ENCODE data around the gene ADRA2B.

ADRA2B gene

DNA sequence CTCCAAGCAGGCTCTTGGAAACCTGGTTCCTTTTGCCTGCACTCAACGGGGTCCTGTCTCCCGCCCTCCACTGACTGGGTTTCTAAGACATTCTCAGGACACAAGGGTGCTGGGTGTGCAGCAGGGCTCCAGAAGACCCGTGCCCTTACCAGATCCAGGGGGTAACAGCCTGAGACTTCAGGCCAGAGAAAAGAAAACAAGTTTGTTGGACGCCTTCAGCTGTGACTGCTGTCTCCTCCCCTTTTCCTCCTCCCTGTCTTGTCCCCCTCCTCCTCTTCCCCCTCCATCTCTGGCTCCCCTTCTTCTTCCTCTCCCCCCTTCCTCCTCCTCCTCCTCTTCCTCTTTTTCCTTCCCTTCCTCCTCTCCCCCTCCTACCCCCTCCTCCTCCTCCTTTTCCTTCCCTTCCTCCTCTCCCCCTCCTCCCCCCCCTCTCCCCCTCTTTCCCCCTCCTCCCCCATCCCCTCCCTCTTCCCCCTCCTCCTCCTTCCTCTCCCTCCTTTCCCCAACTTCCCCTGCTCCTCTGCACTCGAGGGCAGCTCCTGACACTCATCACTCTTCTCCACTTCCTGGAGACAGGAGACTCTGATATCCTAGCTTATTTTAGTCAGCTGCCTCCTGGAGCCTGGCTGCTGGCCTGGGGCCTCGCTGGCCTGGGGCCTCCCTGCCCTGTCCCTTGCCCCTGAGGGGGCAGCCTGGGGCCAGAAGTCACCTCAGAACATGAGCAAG is 12.4 kb downstream of the ADRA2B start:
- no peak for DNase-seq (ENCODE audit: low read depth)

DNA sequence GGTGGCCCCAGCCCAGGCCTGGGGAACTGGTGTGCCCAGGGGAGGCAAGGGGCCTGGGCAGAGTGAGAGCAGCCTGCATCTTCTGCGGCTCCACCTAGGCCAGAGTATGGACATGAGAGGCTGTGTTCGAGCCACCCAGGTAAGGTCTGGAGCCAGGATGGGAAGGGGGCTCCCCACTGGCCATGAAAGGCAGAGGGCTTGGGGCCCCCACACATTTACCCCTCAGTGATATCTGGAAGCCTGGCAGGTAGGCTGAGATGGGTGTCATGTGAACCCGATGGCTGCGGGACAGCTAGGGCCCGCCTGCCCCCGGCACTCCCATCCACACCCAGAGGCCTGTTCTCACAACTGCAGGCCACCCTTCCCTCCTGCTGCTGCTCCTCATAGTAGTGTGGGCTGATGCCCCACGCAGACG is 13.2 kb downstream of the ADRA2B start:
- no peak for DNase-seq (ENCODE audit: low read depth)

- DNase-seq (ENCODE audit: low read depth) = no peak
Observed at GRCh38 chr2:96102596-96103186, 13.7 kb downstream of the ADRA2B start.

DNA sequence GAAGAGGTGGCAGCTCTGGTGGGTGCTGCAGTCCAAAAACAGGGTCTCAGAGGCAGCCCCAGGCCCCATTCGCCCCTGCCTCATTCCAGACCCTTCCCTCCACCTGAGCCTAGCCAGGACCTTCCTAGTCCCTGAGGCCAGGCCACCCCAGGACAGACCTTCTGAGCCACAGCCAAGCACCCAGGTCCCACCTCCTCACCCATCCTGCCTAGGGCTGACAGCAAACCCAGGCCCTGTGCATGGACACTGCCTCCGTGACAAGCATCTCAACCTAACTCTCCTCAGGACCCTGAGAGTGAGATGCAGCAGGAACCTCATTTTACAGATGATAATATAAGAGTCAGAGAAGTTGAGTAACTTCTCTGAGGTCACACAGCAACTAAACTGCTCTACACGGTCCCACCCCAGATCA is 15.5 kb downstream of the ADRA2B start:
- no peak for DNase-seq (ENCODE audit: low read depth)

GRCh38 chr2:96099861-96100798 is 16.2 kb downstream of the ADRA2B start:
- DNase-seq (ENCODE audit: low read depth) = no peak

DNA sequence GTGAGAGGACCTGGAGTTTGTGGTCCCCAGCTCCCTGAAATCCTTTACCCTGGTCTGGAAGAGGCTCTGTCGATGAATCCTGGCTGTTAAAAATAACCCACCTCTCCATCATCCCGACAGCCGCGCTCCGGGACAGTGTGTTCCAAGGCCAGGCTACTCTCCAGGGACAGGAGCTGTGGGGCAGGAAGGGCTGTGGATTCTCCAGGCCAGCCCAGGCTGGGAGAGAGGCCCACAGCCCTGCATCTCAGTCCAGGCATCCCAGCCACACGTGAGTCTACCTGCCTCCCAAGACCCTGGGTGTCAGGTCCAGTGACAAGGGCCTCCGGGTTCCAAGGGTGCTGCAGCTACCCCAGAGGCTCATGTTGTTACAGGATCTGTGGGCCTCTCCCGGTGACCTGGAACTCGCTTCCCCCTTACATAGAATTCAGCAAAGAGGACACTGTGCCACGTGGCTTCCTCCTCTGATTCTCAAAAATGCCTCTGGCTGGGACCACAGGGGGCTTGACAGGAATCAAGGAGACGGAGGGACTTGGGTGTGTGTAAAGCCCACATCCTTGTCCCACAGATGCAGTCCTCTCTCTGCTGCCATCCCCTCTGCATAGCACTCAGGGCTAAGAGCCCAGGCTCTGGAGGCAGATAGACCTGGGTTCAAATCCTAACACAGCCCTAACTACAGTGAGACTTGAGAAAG is 17.3 kb downstream of the ADRA2B start:
- no peak for DNase-seq (ENCODE audit: low read depth)

DNA sequence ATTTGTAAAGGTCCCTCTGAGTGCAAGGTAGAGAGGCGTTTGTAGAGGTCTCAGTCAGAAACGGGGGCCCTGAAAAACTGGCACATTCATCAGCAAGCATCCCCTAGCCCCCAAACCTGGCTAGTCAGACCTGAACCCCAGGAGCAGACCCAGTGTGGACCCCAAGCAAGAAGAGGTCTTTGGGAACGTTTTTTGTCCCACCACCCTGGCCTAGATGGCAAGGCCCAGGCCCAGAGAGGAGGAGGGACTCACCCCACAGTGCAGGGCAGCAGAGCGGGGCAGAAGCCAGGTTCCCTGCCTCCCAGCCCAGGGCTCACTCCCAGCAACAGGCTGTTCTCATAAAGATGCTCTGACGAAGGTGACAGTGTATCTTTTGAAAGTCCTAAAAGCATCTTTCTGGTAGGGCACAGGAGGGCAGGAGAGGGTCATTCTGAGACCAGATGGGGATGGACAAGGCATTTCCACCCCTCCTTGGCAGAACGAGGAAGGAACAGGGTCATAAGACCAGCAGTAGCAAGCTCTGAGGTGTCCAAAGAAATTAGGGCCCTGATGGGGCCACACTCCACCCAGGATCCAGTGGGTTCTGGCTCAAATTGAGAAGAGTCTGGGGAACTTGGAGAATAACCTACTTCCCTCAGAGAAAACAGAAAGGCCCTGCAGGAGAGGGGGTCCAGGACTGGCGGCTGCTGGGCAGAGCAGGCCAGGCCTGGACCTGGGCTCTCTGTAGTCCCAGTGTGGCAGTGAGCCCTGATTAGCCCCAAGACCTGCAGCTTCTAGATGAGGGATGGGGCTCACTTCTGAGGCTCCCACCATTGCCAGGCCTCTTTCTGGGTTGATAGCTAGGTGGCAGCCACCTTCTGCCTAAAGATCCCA is 18.2 kb downstream of the ADRA2B start:
- no peak for DNase-seq (ENCODE audit: low read depth)

DNA sequence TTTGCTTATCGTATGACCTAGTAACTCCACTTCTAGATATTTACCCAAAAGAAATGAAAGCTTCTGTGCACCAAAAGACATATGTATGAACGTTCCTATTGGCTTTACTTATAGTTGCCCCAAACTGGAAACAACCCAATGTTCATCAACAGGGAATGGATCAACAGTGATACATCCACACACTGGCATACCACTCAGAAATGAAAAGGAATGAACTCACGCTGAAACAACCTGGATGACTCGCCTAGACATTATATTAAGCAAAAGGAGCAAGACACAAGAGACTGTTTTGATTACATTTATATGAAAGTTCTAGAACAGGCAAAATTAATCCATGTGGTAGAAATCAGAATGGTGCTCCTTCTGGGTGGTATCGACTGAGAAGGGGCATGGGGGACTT is 18.9 kb downstream of the ADRA2B start:
- no peak for DNase-seq (ENCODE audit: low read depth)

- no peak for DNase-seq (ENCODE audit: low read depth)
Observed at GRCh38 chr2:96095116-96095636, 21.2 kb downstream of the ADRA2B start.

DNA sequence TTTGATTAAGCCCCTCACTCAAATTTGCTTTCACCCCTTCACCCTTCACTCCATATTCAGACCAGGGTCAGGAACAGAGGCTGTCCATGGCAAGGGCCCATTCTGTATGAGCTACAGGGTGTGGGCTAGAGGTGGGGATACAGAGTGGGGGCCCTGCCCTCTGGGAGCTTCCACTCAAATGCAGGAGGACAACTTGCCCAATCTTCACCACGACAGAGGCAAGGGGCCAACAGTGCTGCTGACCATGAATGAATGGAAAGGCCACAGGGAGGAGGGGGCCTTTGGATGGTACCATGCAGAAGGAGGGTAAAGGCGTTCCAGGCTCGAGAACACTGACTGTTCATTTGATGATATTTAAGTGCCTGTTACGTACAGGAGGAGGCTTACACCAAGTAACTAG is 22.8 kb downstream of the ADRA2B start:
- DNase-seq (ENCODE audit: low read depth) = no peak

DNA sequence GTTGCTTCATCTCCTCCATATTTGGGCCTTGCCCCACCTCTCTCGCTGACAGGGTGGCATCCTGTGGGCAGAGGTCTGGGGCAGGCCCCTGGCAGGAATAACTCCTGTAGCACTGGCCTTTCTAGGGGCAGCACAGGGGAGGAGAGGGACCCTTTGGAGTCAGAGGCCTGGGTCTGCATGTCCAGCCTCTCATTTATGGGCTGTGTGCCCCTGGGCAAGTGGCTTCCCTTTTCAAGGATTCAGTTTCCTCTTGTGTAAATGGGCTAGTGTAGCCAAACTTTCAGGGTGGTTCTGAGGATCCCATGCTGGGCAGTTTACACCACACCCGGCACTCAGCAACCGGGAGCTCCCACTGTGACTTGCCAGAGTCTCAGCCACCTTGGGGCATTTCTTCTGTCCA is 23.4 kb downstream of the ADRA2B start:
- no peak for DNase-seq (ENCODE audit: low read depth)

- no peak for DNase-seq (ENCODE audit: low read depth)
Observed at GRCh38 chr2:96092573-96092877, 23.8 kb downstream of the ADRA2B start.

- no peak for DNase-seq (ENCODE audit: low read depth)
Observed at GRCh38 chr2:96091711-96092572, 24.4 kb downstream of the ADRA2B start.

DNA sequence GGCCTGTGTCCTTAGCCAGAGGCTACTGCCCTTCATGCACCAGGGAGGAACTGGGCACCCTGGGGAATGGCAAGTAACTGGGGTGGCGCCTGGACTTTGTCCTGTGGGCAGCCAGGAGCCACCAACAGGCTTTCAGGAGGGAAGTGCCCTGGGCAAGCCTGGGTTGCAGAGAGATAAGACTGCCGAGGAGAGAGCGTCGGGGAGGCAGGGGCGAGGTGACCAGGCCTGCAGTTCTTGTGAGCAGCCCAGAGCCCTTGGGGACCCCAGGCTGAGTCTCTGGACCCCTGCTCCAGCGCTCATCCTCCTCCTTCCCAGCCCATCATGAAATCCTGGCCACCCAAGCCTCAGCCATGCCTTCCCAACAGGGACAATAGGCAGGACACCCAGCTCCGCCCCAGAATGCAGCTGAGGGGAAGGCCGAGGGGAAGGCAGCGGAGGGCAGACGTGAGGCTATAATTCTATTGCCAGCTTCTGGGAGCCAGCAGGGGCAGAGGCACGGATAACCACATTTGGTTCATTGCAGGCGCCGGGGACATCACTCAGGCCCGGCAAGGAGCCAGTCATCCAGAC is 25.1 kb downstream of the ADRA2B start:
- no peak for DNase-seq (ENCODE audit: low read depth)

DNA sequence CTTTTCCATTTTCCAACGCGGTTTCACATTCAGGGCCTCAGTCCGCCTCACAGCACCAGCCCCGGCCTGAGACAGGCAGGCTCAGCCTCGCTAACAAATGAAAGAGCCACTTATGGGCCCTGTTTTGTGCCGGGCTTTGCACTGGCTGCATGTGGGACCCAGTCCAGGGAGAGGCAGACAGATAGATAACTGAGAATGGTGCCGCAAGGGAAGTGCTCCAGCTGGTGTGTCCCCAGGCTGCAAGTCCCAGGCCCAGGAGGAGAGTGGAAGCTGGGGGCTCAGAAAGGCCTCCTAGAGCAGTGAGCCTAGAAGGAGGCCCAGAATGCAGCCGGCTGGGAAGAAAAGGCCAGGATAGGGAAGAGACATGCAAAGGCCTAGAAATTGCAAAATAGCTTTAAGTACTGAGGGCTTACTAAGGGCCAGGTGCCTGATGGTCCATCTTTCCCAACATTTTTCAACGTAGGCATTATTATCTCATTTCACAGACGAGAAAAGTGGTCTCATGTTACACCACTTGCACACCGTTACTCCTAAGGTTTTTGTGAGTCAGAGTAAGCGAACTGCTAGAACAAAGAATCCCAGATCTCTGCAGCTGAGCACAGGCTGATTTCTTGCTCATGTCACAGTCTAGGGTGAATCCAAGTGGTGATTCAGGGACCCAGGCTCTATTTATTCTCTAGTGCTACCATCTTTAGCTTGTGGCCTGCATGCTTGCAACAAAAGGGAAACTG is 26.0 kb downstream of the ADRA2B start:
- DNase-seq (ENCODE audit: low read depth) = no peak

DNA sequence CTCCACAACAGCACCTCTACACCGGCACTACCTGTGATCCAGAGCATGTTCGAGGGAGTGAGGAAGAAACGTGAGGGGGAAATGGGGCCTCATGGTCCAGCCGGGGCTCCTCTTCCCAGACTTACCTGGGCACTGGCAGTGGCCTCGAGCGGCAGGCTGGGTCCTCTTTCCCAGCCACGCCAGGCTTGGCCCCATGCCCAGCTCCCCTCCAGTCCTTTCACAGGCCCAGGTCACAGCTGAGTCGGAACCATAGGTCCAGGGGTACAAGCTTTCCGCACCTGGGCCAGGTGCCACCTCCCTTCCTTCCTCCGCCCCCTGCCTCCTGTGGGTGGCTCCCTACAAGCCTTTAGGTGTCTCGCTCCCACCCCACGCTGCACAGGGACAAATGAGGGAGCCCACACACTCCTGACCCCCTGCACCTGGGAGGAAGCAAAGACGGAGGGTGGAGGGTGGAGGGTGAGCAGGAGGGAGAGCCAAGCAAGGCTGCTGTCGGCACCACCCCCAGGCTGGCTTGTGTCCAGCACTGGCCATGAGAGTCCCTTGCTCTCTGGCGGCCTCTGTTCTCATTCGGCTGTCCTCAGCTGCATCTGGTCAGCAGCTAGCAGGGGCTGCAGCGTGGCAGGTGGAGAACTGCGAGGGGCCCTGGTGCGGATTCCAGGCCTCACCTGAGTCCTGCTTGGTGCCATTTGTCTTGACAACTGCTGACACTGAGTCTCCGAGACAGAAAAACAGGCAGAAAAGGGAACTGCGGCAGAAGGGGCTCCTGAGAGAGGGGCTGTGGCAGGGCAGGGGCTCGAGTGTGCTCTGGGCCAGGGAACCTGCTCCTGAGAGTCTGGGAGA is 26.8 kb downstream of the ADRA2B start:
- no peak for DNase-seq (ENCODE audit: low read depth)

DNA sequence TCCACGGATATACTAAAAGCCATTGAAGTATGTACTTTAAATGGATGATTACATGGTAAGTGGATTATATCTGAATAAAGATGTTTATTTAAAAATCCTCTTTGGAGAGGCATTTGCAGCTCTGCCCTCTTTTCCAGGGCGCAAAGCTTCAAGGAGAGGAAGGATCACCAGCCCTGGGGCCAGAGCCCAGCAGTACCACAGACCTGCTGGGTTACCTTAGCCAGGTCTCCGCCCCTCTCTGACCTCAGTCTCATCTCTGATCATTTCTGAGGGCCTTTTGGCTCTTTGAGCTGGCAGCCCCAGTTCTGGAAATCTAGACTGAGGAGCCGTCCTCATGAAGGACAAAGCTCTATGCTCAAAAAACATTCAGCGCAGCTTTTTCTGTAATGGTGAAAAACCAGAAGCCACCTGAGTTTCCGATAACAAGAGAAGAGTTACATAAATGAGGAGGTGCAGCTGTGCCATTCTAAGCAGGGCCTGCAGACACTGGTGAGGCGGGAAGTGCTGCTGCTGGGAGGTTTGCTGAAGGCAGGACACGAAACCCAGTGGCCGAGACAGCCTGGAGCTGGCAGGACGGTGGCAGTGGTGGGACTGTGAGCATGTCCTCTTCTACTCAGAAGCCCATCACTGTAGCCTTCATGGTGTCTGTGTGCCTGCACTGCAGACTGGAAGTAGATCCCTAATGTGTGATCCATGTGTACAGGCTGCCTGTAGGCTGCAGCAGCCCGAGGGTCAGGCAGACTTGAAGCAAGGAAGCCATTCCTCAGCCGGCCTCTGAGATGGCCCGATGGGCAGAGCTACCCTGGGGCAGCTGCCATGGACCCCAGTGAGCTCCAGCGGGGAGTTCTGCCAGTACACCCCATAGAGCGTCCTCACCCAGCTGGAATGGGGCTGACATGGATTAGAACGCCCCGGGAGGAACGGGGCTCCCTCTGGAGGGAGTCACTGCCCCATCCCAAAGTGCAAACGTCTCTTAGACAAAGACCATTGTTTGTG is 27.7 kb downstream of the ADRA2B start:
- no peak for DNase-seq (ENCODE audit: low read depth)

Measured in activated T-helper 1 cell treated with Interleukin-2 at 50 U/mL for 16 hours (primary cell).